CD1c-positive myeloid dendritic cell (primary cell): ENCODE measurements around the gene ATP10A.
"Not testable (repeated sequence)": the region's sequence is repeated elsewhere in the genome, so short reads cannot be mapped to it uniquely, and the experiment has no call there.

ENCODE experiments used
- DNase-seq: peaks from one replicate; pipeline ENCODE4 v3.0.0-alpha.2; 2016; ENCODE audit errors: extremely low spot score

The ATP10A gene

DNA sequence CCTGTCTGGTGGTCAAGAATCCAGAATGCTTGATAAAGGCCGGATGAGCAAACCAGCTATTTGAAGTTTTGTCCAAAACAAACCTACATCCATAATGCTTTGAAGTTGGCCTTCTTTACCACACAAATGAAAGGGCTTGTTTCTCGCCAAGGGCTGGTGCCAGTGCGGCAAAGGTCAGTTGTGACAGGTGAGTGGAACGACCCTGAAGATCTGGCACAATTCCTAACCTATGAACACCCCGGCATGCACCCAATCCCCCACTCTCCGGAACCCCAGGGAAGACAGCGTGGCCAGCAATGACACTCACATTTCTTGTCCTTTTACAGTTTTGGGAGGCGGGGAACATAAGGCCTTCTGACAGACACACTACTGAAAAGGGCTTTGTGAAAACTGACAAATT is 90.6 kb downstream of the ATP10A start:
- DNase-seq = no peak

DNA sequence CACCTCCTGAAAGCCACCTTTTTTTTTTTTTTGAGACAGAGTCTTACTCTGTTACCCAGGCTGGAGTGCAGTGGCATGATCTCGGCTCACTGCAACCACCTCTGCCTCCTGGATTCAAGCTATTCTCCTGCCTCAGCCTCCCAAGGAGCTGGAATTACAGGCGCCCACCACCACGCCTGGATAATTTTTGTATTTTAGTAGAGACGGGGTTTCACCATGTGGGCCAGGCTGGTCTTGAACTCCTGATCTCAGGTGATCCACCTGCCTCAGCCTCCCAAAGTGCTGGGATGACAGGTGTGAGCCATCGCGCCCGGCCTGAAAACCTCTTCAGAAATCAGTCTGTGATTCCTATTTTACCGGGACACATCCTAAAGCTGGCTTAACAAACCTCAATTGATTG is 91.4 kb downstream of the ATP10A start:
- DNase-seq = not testable (repeated sequence)

DNA sequence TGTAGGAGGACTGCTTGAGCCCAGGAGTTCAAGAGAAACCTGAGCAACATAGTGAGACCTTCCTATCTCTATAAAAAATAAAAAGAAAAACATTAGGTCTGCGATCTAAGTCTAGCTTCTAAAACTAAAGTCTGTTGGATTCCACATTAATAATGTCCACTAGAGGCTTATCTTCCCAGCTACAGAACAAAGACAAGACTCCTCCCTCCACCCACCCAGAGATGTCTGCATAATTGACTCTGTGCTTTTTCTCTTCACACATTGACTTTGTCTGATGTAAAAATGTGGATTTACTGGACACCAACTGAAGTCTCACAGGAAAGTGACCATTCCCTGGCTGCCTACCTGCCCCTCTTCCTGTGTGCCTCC is 91.8 kb downstream of the ATP10A start:
- no peak for DNase-seq

DNA sequence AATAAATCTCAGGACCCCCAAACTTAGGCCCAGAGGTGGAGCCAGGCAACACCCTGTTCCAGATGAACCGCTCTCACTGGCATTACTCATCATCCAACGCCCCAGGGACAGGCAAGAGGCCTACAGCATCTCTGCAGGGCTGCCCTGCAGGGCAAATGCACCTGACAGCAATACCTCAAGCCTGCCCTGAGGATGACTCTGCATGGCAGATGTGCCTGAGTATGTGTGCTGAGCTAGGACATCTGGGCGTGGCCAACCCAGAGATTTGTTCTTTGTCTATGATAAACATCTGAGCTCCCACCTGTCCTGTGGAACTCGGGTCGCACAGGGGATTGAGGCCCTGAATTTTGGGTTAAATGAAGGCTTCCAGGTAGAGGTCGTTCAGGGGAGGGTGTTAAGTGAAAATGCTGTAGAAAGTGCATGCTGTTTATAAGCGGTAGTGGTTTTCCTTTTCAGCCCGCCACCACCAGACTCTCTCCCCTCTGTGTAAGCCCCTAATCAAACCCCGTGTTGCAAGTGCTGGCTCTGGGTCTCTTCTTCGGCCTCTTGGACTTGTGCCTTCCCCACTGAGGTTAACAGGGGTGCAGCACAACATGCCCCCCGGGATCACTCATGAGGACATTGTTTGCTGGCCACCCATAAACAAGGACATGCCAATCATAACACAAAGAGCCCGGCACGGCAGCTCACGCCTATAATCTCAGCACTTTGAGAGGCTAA is 92.3 kb downstream of the ATP10A start:
- DNase-seq = no peak

DNA sequence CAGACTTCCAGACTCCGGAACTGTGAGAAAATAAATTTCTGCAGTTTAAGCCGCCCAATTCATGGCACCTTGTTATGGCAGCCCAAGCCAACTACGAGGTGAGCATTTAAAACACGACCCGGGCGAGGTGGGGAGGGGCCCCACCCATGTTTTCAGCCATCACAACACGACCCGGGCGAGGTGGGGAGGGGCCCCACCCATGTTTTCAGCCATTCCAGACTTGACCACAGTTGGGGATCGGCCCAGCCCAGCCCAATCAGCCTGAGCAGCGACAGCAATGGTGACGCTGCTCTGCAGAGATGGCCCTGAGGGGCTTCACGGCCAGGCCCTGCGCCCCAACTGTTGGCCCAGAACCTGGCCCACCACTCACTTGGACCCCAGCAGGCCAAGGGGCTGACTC is 93.1 kb downstream of the ATP10A start:
- no peak for DNase-seq

DNA sequence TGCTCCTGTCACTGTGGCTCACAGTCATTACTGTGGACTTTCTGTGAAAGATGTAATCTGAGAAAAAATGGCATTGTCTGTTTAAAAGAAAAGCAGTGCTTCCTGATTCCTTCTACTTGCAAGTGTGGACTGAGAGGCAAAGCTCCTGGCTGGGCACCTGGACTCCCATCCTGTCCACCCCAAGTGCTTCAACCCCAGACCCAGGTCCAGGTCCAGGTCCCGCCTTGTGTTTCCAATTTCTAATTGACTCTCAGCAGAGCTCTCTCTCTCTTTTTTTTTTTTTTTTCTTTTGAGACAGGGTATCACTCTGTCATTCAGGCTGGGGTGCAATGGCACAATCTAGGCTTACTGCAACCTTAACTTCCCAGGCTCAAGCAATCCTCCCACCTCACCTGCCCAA is 94.9 kb downstream of the ATP10A start:
- DNase-seq = no peak

DNA sequence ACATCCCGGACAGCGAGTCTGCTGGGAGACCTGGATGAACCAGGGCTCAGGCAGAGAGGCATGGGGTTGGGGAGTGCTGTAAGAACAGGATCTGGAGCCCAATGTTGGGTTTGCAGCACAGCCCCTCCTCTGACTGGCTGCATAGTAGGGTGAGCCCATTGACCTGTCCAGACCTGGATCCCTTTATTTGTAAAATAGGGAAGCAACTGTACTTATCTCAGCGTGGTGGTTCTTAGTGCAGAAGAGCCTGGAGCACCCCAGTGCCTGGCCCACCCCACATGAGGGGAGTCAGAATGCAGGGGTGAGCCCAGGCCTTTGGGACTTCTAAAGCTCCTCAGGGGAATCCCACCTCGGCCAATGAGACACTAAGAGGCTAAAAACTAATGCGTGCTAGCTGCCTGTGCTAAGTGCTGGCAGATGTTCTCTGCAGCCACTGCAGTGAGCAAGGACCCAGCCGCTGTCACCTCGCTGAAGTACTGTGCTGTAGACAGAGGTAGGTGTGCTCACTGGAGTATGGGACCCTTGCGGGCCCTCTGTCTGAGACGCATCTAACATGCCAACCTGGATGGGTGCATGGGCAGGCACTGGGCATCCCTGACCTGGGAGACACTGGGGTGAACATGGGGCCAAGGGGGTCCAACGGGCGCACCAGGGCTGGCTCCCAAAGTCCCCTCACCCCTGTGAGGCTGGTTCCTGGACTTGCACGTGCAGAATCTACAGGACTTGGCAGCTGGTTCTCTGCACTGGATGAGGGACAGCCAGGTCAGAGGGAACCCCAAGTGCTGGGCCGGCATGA is 95.6 kb downstream of the ATP10A start:
- DNase-seq = no peak

DNA sequence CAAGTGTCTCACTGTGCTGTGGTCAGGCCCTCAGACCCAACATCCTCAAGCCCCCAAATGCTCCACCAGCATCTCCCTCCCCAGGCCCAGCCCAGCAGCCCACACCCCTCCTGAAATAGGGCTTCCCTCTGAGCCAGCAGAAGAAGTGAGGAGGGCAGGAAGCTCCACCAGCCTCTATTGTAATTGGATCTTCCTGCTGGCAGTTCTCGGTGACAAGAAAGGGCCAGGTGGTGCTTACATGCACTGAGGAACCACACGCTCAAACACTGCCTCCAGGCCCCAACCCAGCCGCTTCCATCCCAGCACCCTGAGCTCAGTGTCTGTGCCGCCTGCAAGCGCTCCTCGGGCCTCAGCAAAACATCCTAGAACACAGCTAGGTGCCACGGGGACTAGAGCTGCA is 96.7 kb downstream of the ATP10A start:
- DNase-seq = no peak

DNA sequence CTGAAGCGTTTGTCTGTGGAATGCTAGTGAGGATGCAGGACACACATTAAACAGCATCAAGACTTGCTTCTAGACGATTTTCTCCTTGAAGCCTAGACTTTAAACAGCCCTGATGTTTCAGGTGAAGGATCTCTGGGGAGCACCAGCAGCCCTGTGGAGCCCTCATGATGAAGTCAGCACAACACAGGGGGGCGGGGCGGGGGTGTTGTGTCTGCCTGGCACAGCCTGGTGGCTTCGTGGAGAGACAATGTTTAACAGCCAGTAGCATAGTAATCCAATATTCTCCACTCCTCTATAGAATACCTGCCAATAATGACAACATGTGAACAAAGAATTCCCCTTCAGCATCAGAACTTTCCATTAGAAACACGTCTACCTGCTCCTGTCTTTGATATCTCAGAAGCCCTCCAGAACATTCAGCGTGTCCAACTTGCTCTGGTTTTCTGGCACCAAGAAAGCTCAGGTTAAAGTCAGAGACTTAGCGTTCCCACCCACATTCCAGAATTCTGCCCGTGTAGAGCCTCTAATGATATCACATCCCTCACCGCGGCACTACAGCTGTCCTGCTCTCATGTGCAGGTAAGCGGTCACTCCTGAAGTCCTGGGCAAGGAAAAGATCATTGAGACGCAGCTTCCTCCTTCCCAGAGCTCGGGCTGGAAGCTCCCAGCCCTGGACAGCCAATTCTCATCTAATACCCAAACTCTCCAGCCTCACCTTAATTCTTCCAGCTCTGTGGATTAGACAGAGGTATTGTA is 98.0 kb downstream of the ATP10A start:
- DNase-seq = no peak

DNA sequence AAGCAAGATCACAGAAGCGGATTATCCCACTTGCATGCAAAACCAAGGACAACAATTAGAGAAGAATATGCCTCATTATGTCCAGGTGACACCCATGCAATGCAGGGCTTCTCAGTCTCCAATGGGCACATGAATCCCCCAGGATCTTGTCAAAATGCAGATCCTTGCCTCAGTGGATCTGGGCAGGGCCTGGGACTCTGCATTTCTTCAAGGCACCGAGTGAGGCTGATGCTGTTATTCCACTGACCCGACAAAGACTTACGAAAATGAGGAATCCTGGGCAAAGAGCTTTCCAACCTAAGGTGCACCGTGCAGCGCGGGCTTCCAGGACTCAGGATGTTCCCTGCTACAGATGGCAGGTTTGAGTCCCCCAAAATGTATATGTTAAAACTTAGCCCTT is 99.2 kb downstream of the ATP10A start:
- no peak for DNase-seq

DNA sequence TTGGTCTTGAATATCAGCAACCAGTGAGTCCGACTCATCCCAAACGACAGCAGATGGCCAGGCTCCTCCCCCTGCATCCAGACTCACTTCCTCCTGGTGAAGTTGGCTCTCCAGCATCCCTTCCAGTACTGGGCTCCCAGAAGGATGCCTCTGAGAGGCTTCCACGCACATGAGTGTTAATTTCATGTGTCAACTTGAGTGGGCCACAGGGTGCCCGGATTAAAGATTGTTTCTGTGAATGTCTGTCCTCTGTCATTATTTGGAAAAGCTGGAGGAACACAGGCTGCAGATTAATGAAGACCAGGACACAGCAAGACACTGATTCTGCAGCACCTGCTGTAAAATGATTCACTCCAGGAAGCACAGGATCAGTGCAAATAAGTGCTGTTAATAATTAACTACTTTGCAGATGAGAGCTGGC is 99.8 kb downstream of the ATP10A start:
- DNase-seq = no peak

DNA sequence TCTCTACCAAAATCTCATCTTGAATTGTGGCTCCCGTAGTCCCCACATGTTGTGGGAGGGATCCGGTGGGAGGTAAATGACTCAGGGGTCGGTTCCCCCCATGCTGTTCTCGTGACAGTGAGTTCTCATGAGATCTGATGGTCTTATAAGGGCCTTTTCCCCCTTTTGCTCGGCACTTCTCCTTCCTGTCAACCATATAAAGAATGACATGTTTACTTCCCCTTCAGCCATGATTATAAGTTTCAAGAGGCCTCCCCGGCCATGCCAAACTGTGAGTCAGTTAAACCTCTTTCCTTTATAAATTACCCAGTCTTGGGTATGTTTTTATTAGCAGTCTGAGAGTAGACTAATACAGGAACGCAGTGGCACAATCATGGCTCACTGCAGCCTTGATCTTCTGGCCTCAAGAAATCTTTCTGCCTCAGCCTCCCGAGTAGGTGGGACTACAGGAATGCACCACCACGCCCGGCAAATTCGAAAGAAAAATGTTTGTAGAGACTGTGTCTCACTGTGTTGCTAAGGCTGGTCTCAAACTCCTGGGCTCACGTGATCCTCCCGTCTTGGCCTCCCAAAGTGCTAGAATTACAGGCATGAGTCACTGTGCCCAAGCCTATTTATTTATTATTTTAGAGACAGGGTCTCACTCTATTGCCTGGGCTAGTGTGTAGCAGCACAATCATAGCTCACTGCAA is 101.0 kb downstream of the ATP10A start:
- DNase-seq = peak; percentile 87

DNA sequence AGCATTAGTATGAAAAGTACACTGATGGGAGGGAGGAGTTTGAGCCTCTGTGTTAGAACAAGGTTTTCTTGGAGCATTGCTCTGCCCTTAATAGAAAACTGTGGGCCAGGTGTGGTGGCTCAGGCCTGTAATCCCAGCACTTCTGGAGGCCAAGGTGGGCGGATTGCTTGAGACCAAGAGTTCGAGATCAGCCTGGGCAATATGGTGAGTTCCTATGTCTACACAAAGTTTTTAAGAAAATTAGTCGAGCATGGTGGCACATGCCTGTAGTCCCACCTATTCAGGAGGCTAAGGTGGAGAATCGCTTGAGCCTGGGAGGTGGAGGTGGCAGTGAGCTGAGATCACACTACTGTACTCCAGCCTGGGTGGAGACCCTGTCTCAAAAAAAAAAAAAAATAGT is 103.7 kb downstream of the ATP10A start:
- DNase-seq = no peak

DNA sequence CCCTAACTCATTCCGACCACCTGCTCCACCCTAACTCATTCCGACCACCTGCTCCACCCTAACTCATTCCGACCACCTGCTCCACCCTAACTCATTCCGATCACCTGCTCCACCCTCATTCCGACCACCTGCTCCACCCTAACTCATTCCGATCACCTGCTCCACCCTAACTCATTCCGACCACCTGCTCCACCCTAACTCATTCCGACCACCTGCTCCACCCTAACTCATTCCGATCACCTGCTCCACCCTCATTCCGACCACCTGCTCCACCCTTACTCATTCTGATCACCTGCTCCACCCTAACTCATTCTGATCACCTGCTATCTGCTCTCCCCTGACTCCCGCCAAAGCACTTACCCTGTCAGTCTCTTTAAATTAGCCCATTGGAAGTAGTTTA is 104.5 kb downstream of the ATP10A start:
- not testable (repeated sequence) for DNase-seq

DNA sequence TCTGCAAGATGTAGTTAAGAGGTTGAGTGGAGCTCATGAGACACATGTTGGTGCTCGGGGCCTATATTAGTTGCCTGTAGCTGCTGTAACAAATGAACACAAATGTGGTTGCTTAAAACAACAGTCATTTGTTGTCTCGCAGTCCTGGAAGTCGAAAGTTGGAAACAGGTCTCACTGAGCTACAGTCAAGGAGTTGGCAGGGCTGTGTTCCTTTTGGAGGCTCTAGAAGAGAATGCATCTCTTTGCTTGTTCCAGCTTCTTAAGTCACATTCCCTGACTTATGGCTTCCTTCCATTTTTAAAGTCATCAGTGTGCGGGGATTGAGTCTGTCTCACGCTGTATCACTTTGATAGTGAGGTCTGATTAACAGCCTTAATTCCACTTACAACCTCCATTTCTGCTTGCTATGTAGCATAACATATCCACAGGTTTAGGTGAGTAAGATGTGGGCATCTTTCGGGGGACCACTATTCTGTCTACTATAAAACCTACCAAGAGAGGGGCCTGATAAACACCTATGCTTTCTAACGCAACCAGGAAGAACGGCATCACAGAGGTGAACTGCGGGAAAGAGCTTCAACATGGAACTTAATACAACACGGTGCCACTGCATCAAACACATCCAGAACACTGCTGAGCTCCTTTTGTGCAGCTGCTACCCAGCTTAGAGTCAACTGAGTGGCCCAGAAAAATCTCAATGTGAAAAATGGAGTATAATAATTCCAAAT is 119.4 kb downstream of the ATP10A start:
- DNase-seq = no peak

DNA sequence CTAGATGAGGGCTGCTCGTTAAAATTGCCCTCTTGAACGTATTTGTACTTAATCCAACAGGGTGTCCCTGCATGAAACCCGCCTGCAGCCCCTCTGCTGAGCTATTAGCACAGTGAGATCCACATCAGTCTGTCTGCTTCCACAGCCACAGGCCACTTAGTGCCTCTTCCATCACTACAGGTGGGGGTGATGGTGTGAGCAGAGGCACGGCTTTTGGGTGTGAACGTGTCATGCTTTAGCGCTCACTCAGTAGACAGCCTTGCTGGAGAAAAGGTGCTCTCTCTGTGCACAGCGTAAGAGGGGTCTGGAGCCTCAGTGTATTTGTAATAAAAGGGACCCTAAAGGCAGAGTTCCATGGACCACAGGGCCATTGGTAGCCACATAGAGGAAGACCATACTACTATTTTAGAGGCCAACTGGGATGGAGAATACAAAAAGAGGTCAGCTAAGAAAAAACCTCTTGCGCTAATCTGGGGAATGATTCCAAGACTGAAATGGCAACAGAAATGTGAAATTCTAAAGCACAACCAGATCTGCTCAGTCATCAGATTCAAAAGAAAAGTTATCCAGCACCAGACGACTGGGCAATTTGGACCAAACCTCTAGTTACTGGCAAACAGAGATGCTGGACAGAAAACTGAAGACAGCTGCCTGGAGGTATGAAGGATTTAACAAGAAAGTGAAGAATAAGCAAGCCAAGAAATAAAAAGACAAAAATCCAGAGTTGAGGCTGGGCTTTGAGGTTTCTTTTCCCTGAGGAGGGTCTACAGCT is 120.2 kb downstream of the ATP10A start:
- no peak for DNase-seq

DNA sequence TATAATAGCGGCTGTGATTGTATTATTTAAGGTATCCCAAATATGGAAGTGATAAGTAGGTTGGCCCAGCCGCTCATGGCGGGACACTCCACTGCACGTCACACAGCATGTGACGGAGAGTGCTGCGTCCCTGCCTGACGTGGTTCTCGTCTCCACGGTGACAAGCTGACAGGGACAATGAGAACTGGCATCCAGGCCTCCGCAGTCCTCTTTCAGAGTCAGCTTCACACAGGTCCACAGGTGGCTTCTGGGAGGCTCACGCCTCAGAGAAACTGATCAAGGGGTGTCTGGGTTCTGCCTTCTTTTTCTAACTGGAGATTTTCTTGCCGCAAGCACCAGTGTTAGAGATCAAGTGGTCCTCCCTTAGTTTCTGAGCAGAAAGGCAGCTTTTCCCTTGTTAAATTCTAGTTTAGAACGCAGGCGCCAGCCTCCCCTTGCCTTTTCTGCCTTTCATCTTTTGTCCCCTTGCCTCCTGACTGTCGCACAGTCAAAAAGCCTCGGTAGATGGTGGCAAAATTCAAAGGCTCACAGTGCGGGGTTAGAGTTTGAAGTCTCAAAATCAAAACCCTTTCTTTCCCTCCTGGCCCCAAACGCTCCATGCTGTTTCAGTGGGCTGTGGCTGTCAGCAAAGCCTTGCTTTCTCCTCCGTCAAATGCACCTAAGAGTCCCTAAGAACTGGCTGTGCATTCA is 120.9 kb downstream of the ATP10A start:
- DNase-seq = no peak

DNA sequence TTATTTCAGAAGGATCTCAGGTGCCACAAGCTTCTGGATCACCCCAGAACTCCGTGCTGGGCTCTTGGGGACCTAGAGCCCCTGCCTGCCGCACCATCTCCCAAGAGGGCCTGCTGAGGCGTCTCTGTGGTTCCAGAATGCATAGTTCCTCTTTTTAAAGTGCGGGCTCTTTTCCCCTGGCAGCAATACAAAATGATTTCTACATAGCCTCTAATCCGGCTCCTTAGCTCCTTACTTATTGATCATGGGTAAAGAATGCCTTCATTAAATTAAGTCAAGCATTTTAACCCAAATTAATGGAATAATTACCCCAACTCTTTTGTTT is 121.9 kb downstream of the ATP10A start:
- peak; percentile 52 for DNase-seq

DNA sequence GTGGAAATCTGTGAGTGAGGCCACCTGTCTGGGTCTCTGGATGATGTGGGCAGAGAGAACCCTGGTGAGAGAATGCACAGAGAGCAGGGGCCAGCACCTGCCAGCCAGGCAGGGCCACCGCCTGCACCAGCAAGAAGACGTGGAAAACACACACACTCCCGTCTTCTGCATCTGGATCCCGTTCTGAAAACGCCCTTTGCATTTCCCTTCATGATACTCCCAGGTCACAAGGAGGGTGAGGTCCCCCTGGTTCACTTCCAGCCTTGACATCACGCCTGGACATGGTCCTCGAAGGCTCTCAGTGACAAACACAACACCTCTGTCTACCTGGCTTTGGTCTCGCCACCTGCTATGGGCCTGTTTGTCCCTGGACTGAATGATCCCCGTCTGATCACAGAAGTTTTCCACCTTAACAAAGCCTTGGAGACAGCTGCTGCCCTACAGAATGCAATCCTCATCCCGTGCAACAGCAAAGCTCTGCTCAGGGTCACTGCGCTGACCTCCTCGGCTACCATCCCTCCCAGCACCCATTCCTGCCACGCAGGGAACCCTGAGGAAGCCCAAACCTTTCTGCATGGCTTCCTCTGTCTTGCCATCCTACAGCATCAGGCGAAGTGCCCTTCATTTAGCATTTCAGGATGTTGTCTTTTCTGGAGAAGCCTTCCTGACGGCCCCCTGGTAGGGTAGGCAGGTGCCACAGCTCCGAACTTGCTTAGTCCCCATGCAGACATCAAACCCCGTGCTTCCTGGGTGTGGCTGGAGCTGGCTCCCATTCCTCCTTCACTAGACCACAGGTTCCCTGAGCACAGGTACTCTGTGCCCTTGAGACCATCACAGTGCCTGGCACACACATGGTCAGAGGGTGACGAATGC is 122.5 kb downstream of the ATP10A start:
- no peak for DNase-seq
